ENCODE measurements around the gene PTPN21.

DNA sequence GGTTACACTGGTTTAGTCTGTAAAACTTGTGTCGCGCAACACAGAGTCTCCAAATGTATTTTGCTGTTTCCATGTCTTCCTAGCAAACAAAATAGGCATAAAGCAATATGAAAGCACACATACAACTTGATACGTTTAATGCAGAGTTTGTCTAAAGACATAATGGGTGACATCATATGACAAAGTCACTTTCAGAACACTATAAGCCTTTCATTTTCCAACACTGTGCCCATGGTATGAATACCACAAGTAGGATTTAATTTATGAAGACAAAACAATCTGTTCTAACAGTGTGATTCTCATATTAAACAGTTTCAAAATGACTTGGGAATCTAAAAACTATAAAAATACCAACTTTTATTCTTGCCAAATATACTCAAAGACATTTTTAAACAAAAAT lies 58.4 kb downstream of the PTPN21 start:
- TF ChIP-seq, protein P1, sequence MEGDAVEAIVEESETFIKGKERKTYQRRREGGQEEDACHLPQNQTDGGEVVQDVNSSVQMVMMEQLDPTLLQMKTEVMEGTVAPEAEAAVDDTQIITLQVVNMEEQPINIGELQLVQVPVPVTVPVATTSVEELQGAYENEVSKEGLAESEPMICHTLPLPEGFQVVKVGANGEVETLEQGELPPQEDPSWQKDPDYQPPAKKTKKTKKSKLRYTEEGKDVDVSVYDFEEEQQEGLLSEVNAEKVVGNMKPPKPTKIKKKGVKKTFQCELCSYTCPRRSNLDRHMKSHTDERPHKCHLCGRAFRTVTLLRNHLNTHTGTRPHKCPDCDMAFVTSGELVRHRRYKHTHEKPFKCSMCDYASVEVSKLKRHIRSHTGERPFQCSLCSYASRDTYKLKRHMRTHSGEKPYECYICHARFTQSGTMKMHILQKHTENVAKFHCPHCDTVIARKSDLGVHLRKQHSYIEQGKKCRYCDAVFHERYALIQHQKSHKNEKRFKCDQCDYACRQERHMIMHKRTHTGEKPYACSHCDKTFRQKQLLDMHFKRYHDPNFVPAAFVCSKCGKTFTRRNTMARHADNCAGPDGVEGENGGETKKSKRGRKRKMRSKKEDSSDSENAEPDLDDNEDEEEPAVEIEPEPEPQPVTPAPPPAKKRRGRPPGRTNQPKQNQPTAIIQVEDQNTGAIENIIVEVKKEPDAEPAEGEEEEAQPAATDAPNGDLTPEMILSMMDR (IDR thresholded peaks at IDR 0.05; ENCODE audit: insufficient read depth, low read depth, low read length) = no peak
- no peak for TF ChIP-seq EZH2 (IDR thresholded peaks at IDR 0.05; ENCODE audit: insufficient read depth, low read length)
